ENCODE measurements around the gene PLSCR1.

PLSCR1 gene

DNA sequence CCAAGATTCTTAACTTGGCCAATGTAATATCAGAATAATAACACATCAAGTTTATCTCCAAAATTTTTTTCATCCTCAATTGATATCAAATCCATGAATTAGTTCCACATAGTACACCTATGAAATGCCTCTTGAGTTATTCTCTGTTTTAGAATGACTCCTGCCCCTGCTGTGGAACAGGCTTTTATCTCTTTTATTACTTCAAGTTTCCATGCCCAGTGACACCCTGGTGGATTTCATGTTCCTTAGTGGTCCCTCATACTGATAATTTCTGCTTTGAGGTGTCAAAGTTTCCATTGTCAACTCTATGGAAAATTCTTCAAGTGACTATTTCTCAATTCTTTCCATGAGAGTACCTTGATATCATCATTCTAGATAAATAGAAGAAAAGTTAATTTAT lies 24.6 kb downstream of the PLSCR1 start:
- ChIA-PET POLR2A (no interaction called here), CTCF (interaction anchor here (1.4 kb wide), 1 partner anchor 15 kb away, joined by 3 read pairs; no protein-coding TSS in a partner anchor)

GRCh38 chr3:146517684-146518435 lies 26.5 kb downstream of the PLSCR1 start:
- Histone ChIP-seq H3K27ac (ENCODE audit: insufficient read depth in 1 of 2, low read depth in 1 of 2, low read length in 2 of 2, poor library complexity in 1 of 2, severe bottlenecking in 2 of 2) (no peak overlapping the region), H3K36me3 (ENCODE audit: control insufficient read depth in 4 of 4, insufficient read depth in 4 of 4, low read length in 3 of 4) (peaks cover 16 to 43% (median 29%) of the 10 kb centered on the region in 4 experiments), H3K27me3 (replicated peaks in 2 of 5; ENCODE audit: control insufficient read depth in 4 of 5, insufficient read depth in 5 of 5, low read length in 4 of 5) (no peaks in the 10 kb centered on the region), H3K9me3 (ENCODE audit: control extremely low read depth in 1 of 5, control insufficient read depth in 4 of 5, insufficient read depth in 2 of 5, low read depth in 1 of 5, low read length in 4 of 5) (peaks cover 0 to 4% (median 0%) of the 10 kb centered on the region in 5 experiments), H3K4me1 (ENCODE audit: control extremely low read depth in 1 of 4, control insufficient read depth in 4 of 4, insufficient read depth in 4 of 4, low read length in 3 of 4) (peaks cover 0 to 6% (median 3%) of the 10 kb centered on the region in 4 experiments), H3K4me3 (ENCODE audit: control insufficient read depth in 1 of 7, extremely low read depth in 1 of 7, insufficient read depth in 4 of 7, low read depth in 2 of 7, low read length in 6 of 7) (no peak overlapping the region)
- CTCF ChIA-PET, result interaction anchor here (1.1 kb wide), 1 partner anchor 36 kb away, joined by 3 read pairs; no protein-coding TSS in a partner anchor
- no peak for DNase-seq
- 100% methylated on average over 3 of the region's 4 CpGs for WGBS (ENCODE audit: insufficient coverage)
- POLR2A ChIA-PET, result no interaction called here

More for the DNA sequence above, 24.6 kb downstream of the PLSCR1 start:
- Histone ChIP-seq H3K27me3 (replicated peaks in 2 of 5; ENCODE audit: control insufficient read depth in 4 of 5, insufficient read depth in 5 of 5, low read length in 4 of 5) (no peaks in the 10 kb centered on the region), H3K27ac (ENCODE audit: insufficient read depth in 1 of 2, low read depth in 1 of 2, low read length in 2 of 2, poor library complexity in 1 of 2, severe bottlenecking in 2 of 2) (no peak overlapping the region), H3K9me3 (ENCODE audit: control extremely low read depth in 1 of 5, control insufficient read depth in 4 of 5, insufficient read depth in 2 of 5, low read depth in 1 of 5, low read length in 4 of 5) (peaks cover 0 to under 1% (median 0%) of the 10 kb centered on the region in 5 experiments), H3K4me3 (ENCODE audit: control insufficient read depth in 1 of 7, extremely low read depth in 1 of 7, insufficient read depth in 4 of 7, low read depth in 2 of 7, low read length in 6 of 7) (no peak overlapping the region), H3K36me3 (ENCODE audit: control insufficient read depth in 4 of 4, insufficient read depth in 4 of 4, low read length in 3 of 4) (peaks cover 16 to 44% (median 30%) of the 10 kb centered on the region in 4 experiments), H3K4me1 (ENCODE audit: control extremely low read depth in 1 of 4, control insufficient read depth in 4 of 4, insufficient read depth in 4 of 4, low read length in 3 of 4) (no peaks in the 10 kb centered on the region)
- DNase-seq, result no peak

GRCh38 chr3:146513386-146514051 lies 30.9 kb downstream of the PLSCR1 start:
- CTCF ChIA-PET, result no interaction called here

DNA sequence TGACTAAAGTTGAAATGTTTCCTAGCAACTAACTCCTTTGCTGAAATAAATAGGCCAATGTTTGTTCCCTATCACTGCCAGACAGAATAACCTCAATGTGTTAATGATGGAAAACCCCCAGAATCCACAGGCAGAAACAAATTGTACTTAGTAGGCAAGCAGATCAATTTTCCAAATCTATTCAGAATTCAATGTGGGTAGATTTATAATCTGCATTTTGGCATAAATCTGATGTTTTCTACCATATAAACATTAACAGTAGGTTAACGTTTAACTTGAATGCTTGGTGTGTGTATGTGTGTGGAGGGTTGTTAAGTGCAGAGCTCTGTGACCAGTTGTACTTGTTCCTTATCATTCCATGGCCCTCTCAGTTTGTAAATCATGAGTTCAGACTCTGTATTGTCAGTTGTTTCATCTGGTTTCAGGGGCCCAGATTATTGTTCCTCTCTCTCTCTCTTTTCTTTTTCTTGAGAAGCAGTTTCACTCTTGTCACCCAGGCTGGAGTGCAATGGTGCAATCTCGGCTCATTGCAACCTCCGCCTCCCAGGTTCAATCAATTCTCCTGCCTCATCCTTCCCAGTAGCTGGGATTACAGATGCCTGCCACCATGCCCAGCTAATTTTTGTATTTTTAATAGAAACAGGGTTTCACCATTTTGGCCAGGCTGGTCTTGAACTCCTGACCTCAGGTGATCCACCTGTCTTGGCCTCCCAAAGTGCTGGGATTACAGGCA lies 32.8 kb downstream of the PLSCR1 start:
- Histone ChIP-seq H3K9me3 (ENCODE audit: control extremely low read depth in 1 of 5, control insufficient read depth in 4 of 5, insufficient read depth in 2 of 5, low read depth in 1 of 5, low read length in 4 of 5) (peaks cover 0 to 4% (median 0%) of the 10 kb centered on the region in 5 experiments), H3K27me3 (replicated peaks in 2 of 5; ENCODE audit: control insufficient read depth in 4 of 5, insufficient read depth in 5 of 5, low read length in 4 of 5) (no peaks in the 10 kb centered on the region), H3K27ac (ENCODE audit: insufficient read depth in 1 of 2, low read depth in 1 of 2, low read length in 2 of 2, poor library complexity in 1 of 2, severe bottlenecking in 2 of 2) (no peak overlapping the region), H3K4me3 (ENCODE audit: control insufficient read depth in 1 of 7, extremely low read depth in 1 of 7, insufficient read depth in 4 of 7, low read depth in 2 of 7, low read length in 6 of 7) (no peak overlapping the region), H3K36me3 (ENCODE audit: control insufficient read depth in 4 of 4, insufficient read depth in 4 of 4, low read length in 3 of 4) (peaks cover 9 to 21% (median 16%) of the 10 kb centered on the region in 4 experiments), H3K4me1 (ENCODE audit: control extremely low read depth in 1 of 4, control insufficient read depth in 4 of 4, insufficient read depth in 4 of 4, low read length in 3 of 4) (peaks cover 3 to 11% (median 8%) of the 10 kb centered on the region in 4 experiments)
- WGBS (ENCODE audit: insufficient coverage), result 100% methylated on average over 2 of the region's 3 CpGs
- ChIA-PET CTCF (interaction anchor here (0.7 kb wide), 1 partner anchor 12 kb away, joined by 3 read pairs; no protein-coding TSS in a partner anchor), POLR2A (no interaction called here)
- DNase-seq, result no peak

More at GRCh38 chr3:146513386-146514051, 30.9 kb downstream of the PLSCR1 start:
- DNase-seq, result no peak
- no peaks in the 10 kb centered on the region for H3K27me3 ChIP-seq (replicated peaks in 2 of 5; ENCODE audit: control insufficient read depth in 4 of 5, insufficient read depth in 5 of 5, low read length in 4 of 5)
- H3K4me1 ChIP-seq (ENCODE audit: control extremely low read depth in 1 of 4, control insufficient read depth in 4 of 4, insufficient read depth in 4 of 4, low read length in 3 of 4), result peaks cover 0 to 6% (median 3%) of the 10 kb centered on the region in 4 experiments
- peaks cover 0 to 4% (median 0%) of the 10 kb centered on the region in 5 experiments for H3K9me3 ChIP-seq (ENCODE audit: control extremely low read depth in 1 of 5, control insufficient read depth in 4 of 5, insufficient read depth in 2 of 5, low read depth in 1 of 5, low read length in 4 of 5)
- peak overlapping the region in 1 of 7 experiments; percentile 1 for H3K4me3 ChIP-seq (ENCODE audit: control insufficient read depth in 1 of 7, extremely low read depth in 1 of 7, insufficient read depth in 4 of 7, low read depth in 2 of 7, low read length in 6 of 7)
- no peak overlapping the region for H3K27ac ChIP-seq (ENCODE audit: insufficient read depth in 1 of 2, low read depth in 1 of 2, low read length in 2 of 2, poor library complexity in 1 of 2, severe bottlenecking in 2 of 2)
- 100% methylated on average over 1 of the region's 2 CpGs for WGBS (ENCODE audit: insufficient coverage)
- POLR2A ChIA-PET, result no interaction called here
- peaks cover 13 to 25% (median 18%) of the 10 kb centered on the region in 4 experiments for H3K36me3 ChIP-seq (ENCODE audit: control insufficient read depth in 4 of 4, insufficient read depth in 4 of 4, low read length in 3 of 4)

DNA sequence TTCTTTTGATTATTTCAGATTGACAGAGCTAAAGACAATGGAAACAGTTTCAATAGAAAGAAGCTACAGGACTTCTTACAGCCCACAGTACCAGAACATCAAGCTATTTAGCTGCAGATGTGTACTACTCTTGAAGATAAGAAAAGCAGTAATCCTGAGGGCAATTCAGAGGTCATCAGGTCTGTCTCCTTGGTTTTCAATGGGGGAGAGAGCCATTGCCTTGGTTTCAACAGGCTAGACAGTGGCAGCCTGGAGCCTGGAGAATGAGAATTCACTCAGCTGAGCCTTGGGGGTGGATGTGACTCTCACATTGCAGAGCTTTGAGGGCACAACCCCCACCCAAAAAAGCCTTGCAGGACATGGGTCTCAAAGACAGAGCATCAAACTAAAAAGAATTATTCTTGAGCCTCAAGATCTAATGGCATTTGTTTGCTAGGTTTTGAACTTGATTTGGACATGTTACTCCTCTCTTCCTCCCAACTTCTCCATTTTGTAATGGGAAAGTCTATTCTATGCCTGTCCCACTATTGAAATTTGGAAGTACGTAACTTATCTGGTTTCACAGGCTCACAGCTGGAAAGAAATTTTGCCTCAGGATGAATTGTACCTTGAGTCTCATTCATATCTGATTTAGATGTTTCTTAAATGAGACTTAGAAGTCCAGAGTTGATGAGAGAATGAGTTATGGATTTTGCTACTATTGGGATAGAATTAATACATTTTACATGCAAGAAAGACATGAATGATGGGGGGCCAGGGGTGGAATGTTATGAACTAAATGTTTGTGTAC lies 36.9 kb downstream of the PLSCR1 start:
- H3K4me3 ChIP-seq (ENCODE audit: control insufficient read depth in 1 of 7, extremely low read depth in 1 of 7, insufficient read depth in 4 of 7, low read depth in 2 of 7, low read length in 6 of 7), result no peak overlapping the region
- peaks cover 0 to 2% (median 1%) of the 10 kb centered on the region in 4 experiments for H3K36me3 ChIP-seq (ENCODE audit: control insufficient read depth in 4 of 4, insufficient read depth in 4 of 4, low read length in 3 of 4)
- H3K9me3 ChIP-seq (ENCODE audit: control extremely low read depth in 1 of 5, control insufficient read depth in 4 of 5, insufficient read depth in 2 of 5, low read depth in 1 of 5, low read length in 4 of 5), result no peaks in the 10 kb centered on the region
- WGBS (ENCODE audit: insufficient coverage), result no CpG with 5 or more reads among the region's 1 CpG
- POLR2A ChIA-PET, result no interaction called here
- no peaks in the 10 kb centered on the region for H3K27me3 ChIP-seq (replicated peaks in 2 of 5; ENCODE audit: control insufficient read depth in 4 of 5, insufficient read depth in 5 of 5, low read length in 4 of 5)
- H3K4me1 ChIP-seq (ENCODE audit: control extremely low read depth in 1 of 4, control insufficient read depth in 4 of 4, insufficient read depth in 4 of 4, low read length in 3 of 4), result peaks cover 0 to 20% (median 7%) of the 10 kb centered on the region in 4 experiments
- CTCF ChIA-PET, result no interaction called here
- no peak for DNase-seq
- no peak overlapping the region for H3K27ac ChIP-seq (ENCODE audit: insufficient read depth in 1 of 2, low read depth in 1 of 2, low read length in 2 of 2, poor library complexity in 1 of 2, severe bottlenecking in 2 of 2)

GRCh38 chr3:146505516-146505915 lies 38.9 kb downstream of the PLSCR1 start:
- POLR2A ChIA-PET, result no interaction called here
- H3K27ac ChIP-seq (ENCODE audit: insufficient read depth in 1 of 2, low read depth in 1 of 2, low read length in 2 of 2, poor library complexity in 1 of 2, severe bottlenecking in 2 of 2), result no peak overlapping the region
- no peak overlapping the region for H3K4me3 ChIP-seq (ENCODE audit: control insufficient read depth in 1 of 7, extremely low read depth in 1 of 7, insufficient read depth in 4 of 7, low read depth in 2 of 7, low read length in 6 of 7)
- no peak for DNase-seq
- WGBS (ENCODE audit: insufficient coverage), result no CpG with 5 or more reads among the region's 1 CpG
- CTCF ChIA-PET, result interaction anchor here (1.0 kb wide), 1 partner anchor 13 kb away, joined by 3 read pairs; no protein-coding TSS in a partner anchor
- H3K27me3 ChIP-seq (replicated peaks in 2 of 5; ENCODE audit: control insufficient read depth in 4 of 5, insufficient read depth in 5 of 5, low read length in 4 of 5), result no peaks in the 10 kb centered on the region
- H3K9me3 ChIP-seq (ENCODE audit: control extremely low read depth in 1 of 5, control insufficient read depth in 4 of 5, insufficient read depth in 2 of 5, low read depth in 1 of 5, low read length in 4 of 5), result no peaks in the 10 kb centered on the region
- H3K36me3 ChIP-seq (ENCODE audit: control insufficient read depth in 4 of 4, insufficient read depth in 4 of 4, low read length in 3 of 4), result no peaks in the 10 kb centered on the region
- H3K4me1 ChIP-seq (ENCODE audit: control extremely low read depth in 1 of 4, control insufficient read depth in 4 of 4, insufficient read depth in 4 of 4, low read length in 3 of 4), result peaks cover 0 to 20% (median 7%) of the 10 kb centered on the region in 4 experiments
